NCI-H187 treated with DMSO at 0.1 percent for 48 hours (cell line): ENCODE data around the gene SLC16A12.
A peak's percentile ranks its signal among the peaks of the same experiment; 100 is the strongest.
"Not testable (repeated sequence)": the region's sequence is repeated elsewhere in the genome, so short reads cannot be mapped to it uniquely, and the experiment has no call there.

Experiments
- DNase-seq: peaks from one replicate; lab custom pipeline; 2025; lab: John Stamatoyannopoulos, UW

The SLC16A12 gene

DNA sequence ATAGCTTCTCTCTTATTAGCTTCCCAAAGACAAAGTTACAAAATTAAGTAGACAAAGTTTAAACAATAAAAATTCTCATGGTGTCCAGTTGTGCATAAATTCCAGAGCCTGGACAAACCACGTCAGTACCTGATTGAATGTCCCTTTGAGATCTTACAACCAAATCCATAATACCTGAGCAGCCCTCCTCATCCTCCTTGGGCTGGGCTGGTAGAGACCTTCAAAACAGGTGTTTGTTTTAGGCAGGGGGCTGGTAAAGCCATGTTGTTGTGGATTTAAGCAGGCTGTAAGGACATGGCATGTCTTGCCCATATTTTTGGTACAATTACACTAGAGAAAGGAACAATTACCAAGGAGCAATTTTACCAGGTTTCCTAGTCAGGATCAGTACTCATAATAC, 118.9 kb downstream of the SLC16A12 start:
- no peak for DNase-seq

DNA sequence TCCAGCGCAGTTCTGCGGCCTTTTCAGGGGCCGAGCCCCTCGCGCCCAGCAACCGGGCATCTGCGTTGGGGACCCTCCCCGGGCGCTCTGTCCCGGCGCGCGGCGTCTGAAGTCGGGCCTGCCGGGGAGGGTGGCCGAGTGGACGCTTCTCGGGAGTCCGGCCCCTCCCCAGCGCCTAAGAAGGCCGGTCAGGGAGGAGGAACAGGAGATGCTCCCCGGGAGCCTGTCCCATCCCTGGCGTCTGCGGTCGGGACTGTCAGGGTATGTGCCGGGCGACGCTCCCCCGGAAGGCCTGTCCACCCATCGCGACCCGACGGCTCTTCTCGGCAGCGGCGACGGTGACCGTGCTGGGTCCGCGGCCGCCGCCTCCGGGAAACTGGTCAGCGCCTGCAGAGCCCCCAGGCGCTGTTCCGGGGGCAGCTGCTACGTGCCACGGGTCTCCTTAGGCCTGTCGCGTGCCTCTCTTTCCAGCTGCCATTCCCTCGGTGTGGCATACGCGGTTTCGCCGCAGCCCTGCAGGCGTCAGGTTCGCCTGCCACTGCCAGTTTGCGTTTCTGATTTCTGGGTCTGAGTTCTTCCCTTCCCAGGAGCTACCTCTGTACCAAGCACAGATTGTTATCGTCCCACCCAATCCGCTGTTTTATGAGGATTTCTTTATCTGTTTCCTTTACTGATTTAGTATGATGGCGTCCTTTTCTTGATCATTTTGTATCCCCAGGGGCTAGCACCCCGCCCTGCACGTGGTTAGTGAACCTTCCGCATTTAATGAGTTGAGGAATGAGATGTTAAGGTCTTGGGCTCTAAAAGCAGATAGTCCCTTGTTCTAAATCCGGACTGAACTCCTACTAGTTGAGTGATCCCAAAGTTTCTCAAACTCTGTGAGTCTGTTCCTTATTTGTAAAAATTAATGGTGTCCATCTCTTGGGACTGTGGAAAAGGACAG, 120.2 kb downstream of the SLC16A12 start:
- no peak for DNase-seq

DNA sequence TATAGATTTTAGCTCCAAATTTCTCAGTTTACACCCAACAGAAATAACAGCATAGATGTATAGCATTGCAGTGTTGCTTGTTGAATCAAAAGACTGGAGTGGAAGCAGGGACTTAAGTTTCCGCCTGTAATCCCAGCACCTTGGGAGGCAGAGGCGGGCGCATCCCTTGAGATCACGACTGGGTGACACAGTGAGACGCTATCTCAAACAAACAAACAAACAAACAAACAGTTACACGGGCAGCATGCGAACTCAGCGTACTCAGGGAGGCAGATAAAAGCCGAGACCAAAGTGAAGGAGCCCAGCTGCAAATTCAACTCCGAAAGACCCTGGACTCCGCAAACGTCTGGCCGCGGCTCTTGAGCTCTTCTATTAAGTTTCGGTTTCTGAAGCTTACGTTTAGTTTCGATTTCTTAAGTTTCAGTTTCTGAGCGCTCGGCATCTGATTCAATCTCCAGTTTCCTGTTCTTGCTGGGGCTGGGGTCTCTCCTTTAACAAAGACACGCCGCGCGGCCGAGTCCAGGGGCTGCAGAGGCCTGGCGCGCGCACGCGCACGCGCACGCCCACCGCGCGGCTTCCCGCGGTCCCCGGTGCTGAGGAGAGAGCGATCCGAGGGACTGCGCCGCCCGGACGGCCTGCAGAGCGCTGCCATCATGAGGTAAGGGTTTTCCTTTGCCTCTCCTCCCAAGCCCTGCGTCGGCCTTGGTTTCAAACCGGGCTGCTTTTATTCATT, 121.1 kb downstream of the SLC16A12 start, which contains the start of gene IFIT5:
Gene IFIT5 (plus strand): TSS at position 423 of the 733 bp plus-strand sequence. CDS start 231 bp downstream, at position 654.
- no peak for DNase-seq

DNA sequence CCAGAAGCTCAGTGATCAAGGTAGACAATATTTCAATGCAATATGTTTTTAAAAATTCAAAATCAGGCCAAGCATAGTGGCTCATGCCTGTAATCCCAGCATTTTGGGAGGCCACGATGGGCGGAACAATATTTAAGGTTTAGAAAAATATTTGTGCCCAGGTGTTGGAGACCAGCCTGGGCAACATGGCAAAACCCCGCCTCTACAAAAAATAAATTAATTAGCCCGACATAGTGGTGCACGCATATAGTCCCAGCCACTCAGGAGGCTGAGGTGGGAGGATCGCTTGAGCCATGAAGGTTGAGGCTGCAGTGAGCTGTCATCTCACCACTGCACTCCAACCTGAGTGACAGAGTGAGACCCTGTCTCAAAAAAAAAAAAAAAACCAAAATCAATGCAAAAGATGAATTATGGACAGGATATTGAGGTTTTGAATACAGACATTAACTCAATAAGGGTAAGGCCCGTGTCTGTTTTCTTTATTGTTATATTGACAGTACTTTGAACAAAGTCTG, 121.9 kb downstream of the SLC16A12 start:
- no peak for DNase-seq

DNA sequence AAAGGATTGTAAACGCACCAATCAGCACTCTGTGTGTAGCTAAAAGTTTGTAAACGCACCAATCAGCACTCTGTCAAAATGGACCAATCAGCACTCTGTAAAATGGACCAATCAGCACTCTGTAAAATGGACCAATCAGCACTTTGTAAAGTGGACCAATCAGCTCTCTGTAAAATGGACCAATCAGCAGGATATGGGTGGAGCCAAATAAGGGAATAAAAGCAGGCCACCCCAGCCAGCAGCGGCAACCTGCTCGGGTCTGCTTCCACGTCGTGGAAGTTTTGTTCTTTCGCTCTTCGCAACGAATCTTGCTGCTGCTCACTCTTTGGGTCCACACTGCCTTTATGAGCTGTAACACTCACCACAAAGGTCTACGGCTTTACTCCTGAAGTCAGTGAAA, 123.1 kb downstream of the SLC16A12 start:
- not testable (repeated sequence) for DNase-seq

DNA sequence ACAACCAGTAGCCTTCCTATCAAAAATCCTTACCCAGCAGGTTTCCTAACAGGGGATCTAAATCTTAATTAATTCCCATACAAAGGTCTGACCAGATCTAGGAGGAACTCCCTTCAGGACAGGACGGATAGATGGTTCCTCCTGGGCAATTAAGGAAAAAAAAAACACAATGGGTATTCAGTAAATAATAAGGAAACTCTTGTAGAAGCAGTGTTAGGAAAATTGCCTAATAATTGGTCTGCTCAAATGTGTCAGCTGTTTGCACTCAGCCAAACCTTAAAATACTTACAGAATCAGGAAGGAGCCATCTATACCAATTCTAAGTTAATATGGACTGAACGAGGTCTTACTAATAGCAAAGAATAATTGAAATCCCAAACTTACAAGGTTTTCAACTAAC, 124.3 kb downstream of the SLC16A12 start:
- not testable (repeated sequence) for DNase-seq

DNA sequence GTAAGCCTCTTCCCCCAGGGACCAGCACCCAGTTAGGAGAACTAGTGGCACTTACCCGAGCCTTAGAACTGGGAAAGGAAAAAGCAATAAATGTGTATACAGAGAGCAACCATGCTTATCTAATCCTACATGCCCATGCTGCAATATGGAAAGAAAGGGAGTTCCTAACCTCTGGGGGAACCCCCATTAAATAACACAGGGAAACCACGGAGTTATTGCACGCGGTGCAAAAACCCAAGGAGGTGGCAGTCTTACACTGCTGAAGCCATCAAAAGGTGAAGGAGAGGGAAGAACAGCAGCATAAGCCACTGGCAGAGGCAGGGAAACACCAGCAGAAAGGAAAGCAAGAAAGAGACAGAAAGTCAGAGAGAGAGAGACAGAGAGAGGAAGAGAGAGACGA, 124.8 kb downstream of the SLC16A12 start:
- not testable (repeated sequence) for DNase-seq

DNA sequence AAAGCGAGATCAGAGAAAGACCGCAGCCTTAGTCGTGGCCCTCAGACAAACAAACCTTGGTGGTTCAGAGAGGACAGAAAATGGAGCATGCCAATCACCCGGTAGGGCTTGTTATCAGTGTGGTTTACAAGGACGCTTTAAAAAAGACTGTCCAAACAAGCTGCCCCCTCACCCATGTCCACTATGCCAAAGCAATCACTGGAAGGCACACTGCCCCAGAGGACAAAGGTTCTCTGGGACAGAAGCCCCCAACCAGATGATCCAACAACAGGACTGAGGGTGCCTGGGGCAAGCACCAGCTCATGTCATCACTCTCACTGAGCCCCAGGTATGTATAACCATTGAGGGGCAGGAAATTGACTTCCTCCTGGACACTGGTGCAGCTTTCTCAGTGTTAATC, 126.1 kb downstream of the SLC16A12 start:
- DNase-seq: not testable (repeated sequence)

DNA sequence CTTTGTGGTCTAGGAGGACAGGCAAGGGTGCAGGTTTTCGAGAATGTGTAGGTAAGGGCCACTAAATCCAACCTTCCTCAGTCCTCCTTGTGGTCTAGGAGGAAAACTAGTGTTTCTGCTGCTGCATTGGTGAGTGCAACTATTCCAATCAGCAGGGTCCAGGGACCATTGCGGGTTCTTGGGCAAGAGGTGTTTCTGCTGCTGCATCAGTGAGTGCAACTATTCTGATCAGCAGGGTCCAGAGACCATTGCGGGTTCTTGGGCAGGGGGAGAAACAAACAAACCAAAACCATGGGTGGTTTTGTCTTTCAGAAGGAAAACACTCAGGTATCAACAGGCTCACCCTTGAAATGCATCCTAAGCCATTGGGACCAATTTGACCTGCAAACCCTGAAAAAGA, 127.6 kb downstream of the SLC16A12 start:
- not testable (repeated sequence) for DNase-seq

DNA sequence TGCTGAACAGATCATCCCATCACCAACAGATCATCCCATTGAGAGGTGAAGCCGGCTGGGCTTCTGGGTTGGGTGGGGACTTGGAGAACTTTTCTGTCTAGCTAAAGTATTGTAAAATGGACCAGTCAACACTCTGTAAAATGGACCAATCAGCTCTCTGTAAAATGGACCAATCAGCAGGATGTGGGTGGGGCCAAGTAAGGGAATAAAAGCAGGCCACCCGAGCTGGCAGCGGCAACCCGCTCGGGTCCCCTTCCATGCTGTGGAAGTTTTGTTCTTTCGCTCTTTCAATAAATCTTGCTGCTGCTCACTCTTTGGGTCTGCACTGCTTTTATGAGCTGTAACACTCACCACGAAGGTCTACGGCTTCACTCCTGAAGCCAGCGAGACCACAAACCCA, 129.2 kb downstream of the SLC16A12 start:
- DNase-seq: not testable (repeated sequence)

DNA sequence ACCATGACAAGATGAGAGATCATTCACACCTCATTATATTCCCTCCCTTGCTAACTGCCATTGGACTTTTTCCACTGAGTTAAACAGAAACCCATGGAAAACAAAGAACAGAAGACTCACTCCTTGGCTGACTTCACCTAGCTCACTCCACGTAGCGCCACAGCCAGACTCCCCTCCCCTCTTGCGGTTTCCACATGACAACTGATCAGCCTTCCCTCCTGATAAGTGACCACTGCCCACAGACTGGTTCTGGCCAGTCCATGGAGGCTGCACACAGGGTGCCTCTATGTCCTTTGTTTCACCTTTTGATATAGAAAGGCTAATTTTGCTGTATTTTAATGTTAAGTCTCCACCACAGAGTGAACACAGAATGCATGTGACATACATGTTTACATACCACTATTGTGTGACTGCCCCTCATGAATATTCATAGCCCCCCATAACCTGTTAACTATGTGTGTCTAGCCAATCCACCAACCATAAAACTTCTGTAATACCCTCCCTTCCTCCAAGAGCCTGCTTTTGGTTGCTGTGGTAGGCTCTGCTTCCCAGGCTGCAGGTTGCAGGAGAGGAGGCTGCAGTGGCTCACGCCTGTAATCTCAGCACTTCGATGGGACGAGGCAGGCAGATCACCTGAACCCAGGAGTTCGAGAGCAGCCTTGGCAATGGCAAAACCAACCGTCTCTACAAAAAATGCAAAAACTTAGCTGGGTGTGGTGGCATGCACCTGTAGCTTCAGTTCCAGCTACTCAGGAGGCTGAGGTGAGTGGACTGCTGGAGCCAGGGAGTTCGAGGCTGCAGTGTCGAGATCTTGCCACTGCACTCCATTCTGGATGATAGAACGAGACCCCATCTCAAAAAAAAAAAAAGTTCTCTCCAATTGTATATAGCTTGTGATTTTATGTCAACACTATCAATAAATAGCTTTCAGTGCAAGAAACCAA, 131.0 kb downstream of the SLC16A12 start:
- DNase-seq: no peak

DNA sequence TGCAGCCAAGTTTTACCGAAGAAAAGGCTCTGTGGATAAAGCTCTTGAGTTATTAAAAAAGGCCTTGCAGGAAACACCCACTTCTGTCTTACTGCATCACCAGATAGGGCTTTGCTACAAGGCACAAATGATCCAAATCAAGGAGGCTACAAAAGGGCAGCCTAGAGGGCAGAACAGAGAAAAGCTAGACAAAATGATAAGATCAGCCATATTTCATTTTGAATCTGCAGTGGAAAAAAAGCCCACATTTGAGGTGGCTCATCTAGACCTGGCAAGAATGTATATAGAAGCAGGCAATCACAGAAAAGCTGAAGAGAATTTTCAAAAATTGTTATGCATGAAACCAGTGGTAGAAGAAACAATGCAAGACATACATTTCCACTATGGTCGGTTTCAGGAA, 132.4 kb downstream of the SLC16A12 start:
- DNase-seq: no peak

DNA sequence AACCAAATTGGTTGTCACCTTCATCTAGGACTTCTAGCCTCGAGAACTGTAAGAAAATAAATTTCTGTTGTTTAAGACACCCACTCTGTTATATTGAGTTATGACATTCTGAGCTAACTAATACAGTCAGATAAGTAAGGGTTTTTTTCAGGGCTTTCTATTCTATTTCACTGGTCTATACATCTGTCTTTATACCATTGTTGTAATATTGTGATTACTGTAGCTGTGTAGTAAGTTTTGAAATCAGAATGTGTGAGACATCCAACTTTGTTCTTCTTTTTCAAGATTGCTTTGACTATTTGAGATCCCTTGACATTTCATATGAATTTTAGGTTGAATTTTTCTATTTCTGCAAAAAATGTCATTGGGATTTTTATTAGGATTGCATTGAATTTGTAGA, 135.4 kb downstream of the SLC16A12 start:
- no peak for DNase-seq

DNA sequence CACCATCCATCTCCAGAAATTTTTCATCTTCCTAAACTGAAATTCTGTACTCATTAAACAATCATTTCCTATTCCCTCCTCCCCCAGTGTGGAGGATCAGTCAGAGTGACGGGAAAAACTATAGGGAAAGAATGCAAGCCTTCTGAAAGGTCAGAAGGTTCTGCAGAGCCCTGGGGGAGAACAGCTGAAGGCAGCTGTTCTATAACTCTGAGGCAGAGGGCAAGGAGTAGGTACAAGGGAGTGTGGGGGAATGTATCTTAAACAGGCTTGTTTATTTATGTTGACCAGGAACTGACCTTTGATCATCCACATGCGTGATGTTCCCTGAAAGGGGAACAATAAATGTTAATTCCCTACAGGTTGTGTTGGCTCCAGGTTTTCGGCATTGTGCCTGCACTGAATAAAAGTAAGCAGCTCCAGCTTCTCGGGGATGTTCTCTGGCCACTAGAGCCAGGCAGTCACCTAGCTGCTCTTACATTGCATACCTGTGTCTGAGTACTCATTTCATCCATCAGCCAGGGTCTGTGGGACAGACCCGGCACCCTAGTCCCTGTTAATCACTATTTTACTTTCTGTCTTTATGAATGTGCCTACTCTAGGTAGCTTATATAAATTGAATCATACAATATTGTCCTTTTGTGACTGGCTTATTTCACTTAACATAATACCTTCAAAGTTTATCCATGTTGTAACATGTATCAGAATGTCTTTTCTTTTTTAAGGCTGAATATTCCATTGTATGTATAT, 137.2 kb downstream of the SLC16A12 start:
- no peak for DNase-seq

DNA sequence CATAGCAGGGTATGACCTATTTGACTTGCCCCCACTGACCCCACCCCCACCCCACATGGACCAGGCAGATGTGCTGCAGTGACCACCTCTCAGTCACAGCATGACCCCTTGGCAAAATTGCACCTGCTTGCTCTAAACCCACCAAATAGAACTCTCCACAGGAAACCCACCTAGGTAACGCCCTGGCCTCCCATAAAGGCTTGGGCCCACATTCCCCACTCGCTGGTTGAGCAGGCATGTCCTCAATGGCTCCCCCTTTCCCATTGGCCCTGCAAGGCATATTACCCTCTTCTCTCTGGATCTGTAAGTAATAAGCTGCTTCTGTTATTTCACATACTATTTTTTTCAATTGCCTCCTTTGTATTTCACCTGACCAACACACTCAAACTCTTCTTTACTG, 140.3 kb downstream of the SLC16A12 start:
- DNase-seq: no peak

DNA sequence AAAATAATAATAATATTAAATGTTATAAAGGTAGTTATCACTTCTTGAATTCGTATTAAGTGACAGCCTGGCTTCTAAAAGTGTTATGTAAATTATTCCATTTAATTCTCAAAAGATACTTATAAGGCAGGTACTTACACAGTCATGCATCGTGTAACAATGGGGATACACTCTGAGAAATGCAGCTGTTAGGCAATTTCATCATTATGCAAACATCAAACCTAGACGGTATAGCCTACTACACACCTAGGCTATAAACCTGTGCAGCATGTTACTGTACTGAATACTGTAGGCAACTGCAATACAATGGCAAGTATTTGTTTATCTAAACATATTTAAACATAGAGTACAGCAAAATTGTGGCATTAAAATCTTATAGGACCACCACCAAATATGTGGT, 141.5 kb downstream of the SLC16A12 start:
- no peak for DNase-seq

DNA sequence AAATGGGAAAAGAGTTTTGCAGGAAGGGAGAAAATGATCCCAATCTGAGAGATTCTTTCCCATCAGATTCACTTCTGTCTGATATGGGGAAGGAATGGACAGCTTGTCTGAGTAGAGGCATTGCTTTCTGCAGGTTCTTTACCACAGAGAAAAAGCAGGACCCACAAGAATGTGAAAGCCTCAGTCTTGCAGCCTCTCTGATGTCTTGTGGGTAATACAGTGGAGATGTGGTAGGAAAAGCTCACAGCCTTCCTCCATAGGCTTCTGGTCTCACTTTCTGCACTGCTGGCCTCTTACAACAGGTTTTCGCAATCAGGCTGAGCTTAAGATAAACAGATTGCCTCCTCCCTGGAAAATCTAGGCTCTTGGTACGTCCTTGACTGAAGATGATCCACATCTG, 142.4 kb downstream of the SLC16A12 start:
- DNase-seq: no peak

DNA sequence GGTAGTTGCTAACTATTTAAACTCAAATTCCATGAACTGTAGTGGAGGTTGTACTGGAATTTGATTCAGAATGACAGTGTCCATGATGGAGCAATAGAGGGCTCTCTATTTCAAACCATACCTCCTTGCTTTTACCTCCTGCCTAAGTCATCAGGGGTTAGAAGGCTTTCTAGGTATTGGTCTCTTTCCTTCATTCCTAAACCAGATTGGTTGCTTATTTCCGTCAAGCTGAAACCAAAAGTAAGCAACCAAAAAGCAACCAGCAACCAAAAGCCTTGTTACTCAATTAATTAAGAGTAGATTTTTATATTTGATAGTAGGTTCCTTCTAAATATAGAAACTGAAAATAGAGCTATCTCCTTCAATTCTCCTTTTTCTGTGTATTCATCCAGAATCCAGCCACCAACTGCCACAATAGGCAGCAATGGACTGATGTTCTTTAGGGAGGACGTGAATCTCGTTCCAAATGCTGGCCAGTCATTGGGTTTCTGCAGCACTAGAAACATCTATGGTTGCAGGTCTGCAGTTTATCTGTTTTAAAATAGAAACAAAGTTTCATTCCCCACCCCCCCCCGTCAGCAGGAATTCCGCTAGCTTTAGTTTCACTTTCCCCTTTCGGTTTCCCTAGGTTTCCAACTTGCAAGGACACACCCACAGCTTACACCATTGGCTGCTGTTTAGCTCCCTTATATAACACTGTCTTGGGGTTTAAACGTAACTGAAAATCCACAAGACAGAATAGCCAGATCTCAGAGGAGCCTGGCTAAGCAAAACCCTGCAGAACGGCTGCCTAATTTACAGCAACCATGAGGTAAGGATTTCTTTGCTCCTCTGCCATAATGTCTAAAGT, 143.3 kb downstream of the SLC16A12 start, which contains the start of gene IFIT1:
Gene IFIT1 (plus strand): TSS at position 717 of the 850 bp plus-strand sequence. CDS start 90 bp downstream, at position 807.
- peak; percentile 7 for DNase-seq

DNA sequence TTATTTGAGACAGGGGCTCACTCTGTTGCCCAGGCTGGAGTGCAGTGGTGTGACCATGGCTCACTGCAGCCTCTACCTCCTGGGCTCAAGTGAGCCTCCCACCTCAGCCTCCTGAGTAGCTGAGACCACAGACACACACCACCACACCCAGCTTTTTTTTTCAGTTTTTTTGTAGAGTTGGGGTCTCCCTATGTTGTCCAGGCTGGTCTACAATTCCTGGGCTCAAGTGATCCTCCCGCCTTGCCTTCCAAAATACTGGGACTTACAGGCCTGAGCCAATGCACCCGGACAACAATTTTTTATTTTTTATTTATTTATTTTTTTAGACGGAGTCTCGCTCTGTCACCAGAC, 144.2 kb downstream of the SLC16A12 start:
- not testable (repeated sequence) for DNase-seq
